PC-9 (cell line): ENCODE data around the gene STING1. TPM values are rescaled to one million over a fixed set of nuclear protein-coding genes. Genes with fewer than 3 reads are reported as not detected.

Experiments
- BruUV-seq: library from RNA; stranded (reverse); fragments of 400-500 nt; replicated peaks from 2 replicates; lab custom pipeline; 2021; lab: Mats Ljungman, UMichigan
- CTCF ChIA-PET: fragments of 300-600 bp; sonication (Branson Sonifier 250); formaldehyde crosslinking; loops from one replicate; lab custom pipeline; 2022; ENCODE audit warnings: antibody characterized with exemption; lab: Charles Lee
- POLR2A ChIA-PET: fragments of 300-600 bp; sonication (Branson Sonifier 250); formaldehyde crosslinking; loops from one replicate; lab custom pipeline; 2022; ENCODE audit warnings: antibody characterized with exemption; ENCODE audit not compliant: unreplicated experiment; lab: Charles Lee
- DNase-seq, 2 experiments: peaks; one replicate each; pipeline versions ENCODE4 v3.0.0 to v3.0.0-alpha.2; 2015 to 2022; ENCODE audit warnings: mixed read lengths in 1 of 2
- H2AFZ ChIP-seq: fragments of 200-600 bp; sonication (generic); 2 replicates; pipeline ENCODE4 v1.8.1; 2017; ENCODE audit warnings: antibody characterized with exemption
- H3F3A ChIP-seq: fragments of 200-600 bp; sonication (generic); 2 replicates; pipeline ENCODE4 v1.8.1; 2017; ENCODE audit warnings: antibody characterized with exemption, mild to moderate bottlenecking, low read depth; ENCODE audit not compliant: insufficient read depth
- H3K27ac ChIP-seq: fragments of 200-600 bp; sonication (generic); 2 replicates; pipeline ENCODE4 v1.6.1; 2016; ENCODE audit warnings: mixed run types
- H3K27me3 ChIP-seq: fragments of 200-600 bp; sonication (generic); 2 replicates; pipeline ENCODE4 v1.6.1; 2016; ENCODE audit warnings: low read depth, mixed run types; ENCODE audit not compliant: insufficient read depth
- H3K36me3 ChIP-seq: fragments of 200-600 bp; sonication (generic); 2 replicates; pipeline ENCODE4 v1.6.1; 2016; ENCODE audit warnings: low read depth, mixed run types
- H3K4me1 ChIP-seq: fragments of 200-600 bp; sonication (generic); replicated peaks from 2 replicates; pipeline ENCODE4 v1.6.1; 2016; ENCODE audit warnings: mixed run types; ENCODE audit not compliant: insufficient read depth
- H3K4me2 ChIP-seq: fragments of 200-600 bp; sonication (generic); 2 replicates; pipeline ENCODE4 v1.6.1; 2017; ENCODE audit warnings: mixed run types
- H3K4me3 ChIP-seq: fragments of 200-600 bp; sonication (generic); 2 replicates; pipeline ENCODE4 v1.6.1; 2016; ENCODE audit warnings: mixed run types
- H3K79me2 ChIP-seq: fragments of 200-600 bp; sonication (generic); 2 replicates; pipeline ENCODE4 v1.6.1; 2017; ENCODE audit warnings: low read depth, mixed run types
- H3K9me2 ChIP-seq: fragments of 200-600 bp; sonication (generic); 2 replicates; pipeline ENCODE4 v1.8.1; 2017; ENCODE audit warnings: mild to moderate bottlenecking; ENCODE audit not compliant: insufficient read depth
- H3K9me3 ChIP-seq: fragments of 200-600 bp; sonication (generic); 2 replicates; pipeline ENCODE4 v1.8.1; 2016; ENCODE audit warnings: low read depth; ENCODE audit not compliant: insufficient read depth
- H4K20me1 ChIP-seq: fragments of 200-600 bp; sonication (generic); 2 replicates; pipeline ENCODE4 v1.8.1; 2017; ENCODE audit not compliant: insufficient read depth
- EZH2 ChIP-seq: fragments of 200-600 bp; sonication (generic); IDR thresholded peaks from 2 replicates; pipeline ENCODE4 v1.8.0; 2017; ENCODE audit warnings: antibody characterized with exemption, low read depth
- intact Hi-C: fragments of 100-400 bp; cut with micrococcal nuclease; formaldehyde crosslinking; loops from one replicate; pipeline ENCODE4 v1.10.0; 2022; ENCODE audit not compliant: unreplicated experiment
- total RNA-seq: library from RNA; stranded (reverse); gene quantifications from 2 replicates; pipeline ENCODE4 v1.2.3, GENCODE V29; 2021
- TF ChIP-seq, protein P1 (sequence below): fragments of 200-600 bp; sonication (generic); conservative IDR thresholded peaks from 2 replicates; pipeline ENCODE4 v1.6.1; 2017; ENCODE audit warnings: mixed run types, antibody characterized with exemption, mild to moderate bottlenecking, moderate library complexity

STING1 gene
- total RNA-seq, 1 experiment from 2014 or later: 27.6 TPM

DNA sequence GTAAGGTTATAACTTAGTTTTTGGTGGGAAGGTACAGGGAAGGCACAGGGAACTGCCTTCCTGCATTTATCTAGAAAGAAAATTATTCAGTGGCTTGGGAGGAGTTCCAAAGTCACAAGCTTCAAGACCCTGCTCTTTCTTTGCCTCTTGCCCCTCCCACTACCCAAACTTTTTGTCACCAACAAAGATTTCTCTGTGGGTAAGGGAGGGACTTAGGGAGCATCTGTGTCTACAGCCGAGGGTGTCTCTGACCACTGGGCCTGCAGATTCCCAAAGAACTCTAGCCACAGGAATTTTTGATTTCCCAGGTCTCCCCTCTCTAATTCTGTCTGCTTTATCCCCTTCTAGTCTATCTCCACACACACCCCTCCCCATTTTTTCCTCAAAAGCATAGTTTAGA lies 22.1 kb downstream of the STING1 start:
- Histone ChIP-seq H2AFZ (no peak overlapping the region), H3K4me2 (no peak overlapping the region), H3K27ac (no peak overlapping the region), H3K4me3 (no peak overlapping the region), H3K36me3 (no peaks in the 10 kb centered on the region), H3K79me2 (no peaks in the 10 kb centered on the region), H3F3A (no peaks in the 10 kb centered on the region), H3K27me3 (no peaks in the 10 kb centered on the region), H3K9me2 (no peaks in the 10 kb centered on the region), H4K20me1 (no peaks in the 10 kb centered on the region), H3K9me3 (no peaks in the 10 kb centered on the region), H3K4me1 (0 out of 2 replicates have a peak, but pooled peaks cover 7% of the 10 kb centered on the region)
- BruUV-seq: no TSS peak
- no peak for TF ChIP-seq EZH2
- TF ChIP-seq, protein P1, sequence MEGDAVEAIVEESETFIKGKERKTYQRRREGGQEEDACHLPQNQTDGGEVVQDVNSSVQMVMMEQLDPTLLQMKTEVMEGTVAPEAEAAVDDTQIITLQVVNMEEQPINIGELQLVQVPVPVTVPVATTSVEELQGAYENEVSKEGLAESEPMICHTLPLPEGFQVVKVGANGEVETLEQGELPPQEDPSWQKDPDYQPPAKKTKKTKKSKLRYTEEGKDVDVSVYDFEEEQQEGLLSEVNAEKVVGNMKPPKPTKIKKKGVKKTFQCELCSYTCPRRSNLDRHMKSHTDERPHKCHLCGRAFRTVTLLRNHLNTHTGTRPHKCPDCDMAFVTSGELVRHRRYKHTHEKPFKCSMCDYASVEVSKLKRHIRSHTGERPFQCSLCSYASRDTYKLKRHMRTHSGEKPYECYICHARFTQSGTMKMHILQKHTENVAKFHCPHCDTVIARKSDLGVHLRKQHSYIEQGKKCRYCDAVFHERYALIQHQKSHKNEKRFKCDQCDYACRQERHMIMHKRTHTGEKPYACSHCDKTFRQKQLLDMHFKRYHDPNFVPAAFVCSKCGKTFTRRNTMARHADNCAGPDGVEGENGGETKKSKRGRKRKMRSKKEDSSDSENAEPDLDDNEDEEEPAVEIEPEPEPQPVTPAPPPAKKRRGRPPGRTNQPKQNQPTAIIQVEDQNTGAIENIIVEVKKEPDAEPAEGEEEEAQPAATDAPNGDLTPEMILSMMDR: no peak
- ChIA-PET CTCF (no interaction called here), POLR2A (interaction anchor here (0.6 kb wide), 1 partner anchor 43 kb away, joined by 29 read pairs; no protein-coding TSS in a partner anchor)
- intact Hi-C loops: no loop called here
- DNase-seq: no peak

DNA sequence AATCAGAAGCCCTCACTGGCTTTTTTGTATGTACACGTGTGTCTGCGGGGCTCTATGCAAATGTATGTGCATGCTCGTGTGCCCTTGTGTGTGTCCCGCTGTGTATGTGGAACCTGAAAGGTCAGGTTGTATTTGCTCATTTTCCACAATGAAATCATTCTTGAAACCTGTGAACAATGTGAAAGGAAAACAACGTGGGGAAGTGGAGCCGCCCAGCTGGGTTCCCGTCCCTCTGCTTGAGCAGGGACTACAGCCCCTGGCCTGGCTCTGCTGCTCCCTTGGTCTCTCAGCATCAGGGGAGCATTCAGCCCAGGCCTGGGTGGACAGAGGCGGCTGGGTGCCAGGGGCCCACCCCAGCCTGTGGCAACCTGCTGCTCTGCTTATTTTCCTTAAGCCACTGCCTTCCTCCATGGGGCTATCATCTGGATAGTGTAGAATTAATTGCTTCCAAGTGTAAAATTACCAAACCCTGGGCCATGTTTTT lies 23.1 kb downstream of the STING1 start:
- Histone ChIP-seq H3K4me1 (0 out of 2 replicates have a peak, but pooled peaks cover 7% of the 10 kb centered on the region), H3K27me3 (no peaks in the 10 kb centered on the region), H4K20me1 (no peaks in the 10 kb centered on the region), H3K4me2 (no peak overlapping the region), H3K9me2 (no peaks in the 10 kb centered on the region), H3K79me2 (no peaks in the 10 kb centered on the region), H3F3A (no peaks in the 10 kb centered on the region), H3K4me3 (no peak overlapping the region), H3K27ac (no peak overlapping the region), H2AFZ (no peak overlapping the region), H3K9me3 (no peaks in the 10 kb centered on the region), H3K36me3 (no peaks in the 10 kb centered on the region)
- intact Hi-C loops: no loop called here
- TF ChIP-seq, protein P1: no peak
- TF ChIP-seq EZH2: no peak
- CTCF ChIA-PET: no interaction called here
- no TSS peak for BruUV-seq
- no peak for DNase-seq
- POLR2A ChIA-PET: no interaction called here

DNA sequence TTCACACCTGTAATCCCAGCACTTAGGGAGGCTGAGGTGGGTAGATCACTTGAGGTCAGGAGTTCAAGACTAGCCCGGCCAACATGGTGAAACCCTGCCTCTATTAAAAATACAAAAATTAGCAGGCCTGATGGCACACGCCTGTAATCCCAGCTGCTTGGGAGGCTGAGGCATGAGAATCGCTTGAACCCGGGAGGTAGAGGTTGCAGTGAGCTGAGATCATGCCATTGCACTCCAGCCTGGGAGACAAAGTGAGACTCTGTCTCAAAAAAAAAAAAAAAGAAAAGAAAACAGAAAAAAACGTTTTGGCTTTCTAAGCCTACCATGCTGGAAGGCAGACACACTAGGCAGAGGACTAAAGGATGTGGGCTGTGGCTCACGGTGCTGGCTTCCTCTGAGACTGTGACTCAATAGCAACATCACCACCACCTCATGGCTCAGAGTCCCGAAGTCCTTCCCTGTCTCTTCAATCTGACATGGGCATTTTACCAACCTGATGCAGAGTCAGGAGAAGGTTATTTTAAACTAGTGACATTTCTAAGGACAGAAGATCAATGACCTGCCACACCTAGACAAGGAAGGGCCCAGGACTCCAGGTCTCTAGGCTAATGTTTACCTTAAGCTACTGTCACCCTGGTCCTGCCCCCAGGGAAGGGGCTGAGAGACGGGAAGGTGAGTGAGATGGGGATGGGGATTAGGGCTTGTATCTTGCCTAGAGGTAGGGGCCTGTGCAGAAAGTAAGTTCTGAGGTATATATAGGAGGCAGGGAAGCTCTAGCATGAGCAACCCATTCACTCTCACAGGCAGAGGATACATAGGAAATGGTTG lies 23.8 kb downstream of the STING1 start:
- CTCF ChIA-PET: interaction anchor here (0.6 to 0.7 kb wide), 2 partner anchors 26 to 99 kb away, joined by 4 to 5 read pairs; no protein-coding TSS in a partner anchor
- BruUV-seq: no TSS peak
- POLR2A ChIA-PET: interaction anchor here (0.6 kb wide), 1 partner anchor 44 kb away, joined by 7 read pairs; no protein-coding TSS in a partner anchor
- Histone ChIP-seq H3K9me3 (no peaks in the 10 kb centered on the region), H2AFZ (no peak overlapping the region), H3K9me2 (no peaks in the 10 kb centered on the region), H3K27me3 (no peaks in the 10 kb centered on the region), H3K79me2 (no peaks in the 10 kb centered on the region), H3K4me3 (no peak overlapping the region), H3K36me3 (no peaks in the 10 kb centered on the region), H3K27ac (no peak overlapping the region), H3K4me2 (no peak overlapping the region), H3K4me1 (0 out of 2 replicates have a peak, but pooled peaks cover 7% of the 10 kb centered on the region), H3F3A (0 out of 2 replicates have a peak, but pooled peaks cover under 1% of the 10 kb centered on the region), H4K20me1 (no peaks in the 10 kb centered on the region)
- TF ChIP-seq EZH2: no peak
- TF ChIP-seq, protein P1: no peak
- DNase-seq: no peak
- intact Hi-C loops: no loop called here
